Activated naive CD8-positive, alpha-beta T cell (primary cell): ENCODE data around the gene UCN.
A peak's percentile ranks its signal among the peaks of the same experiment; 100 is the strongest.
"Not testable (repeated sequence)": the region's sequence is repeated elsewhere in the genome, so short reads cannot be mapped to it uniquely, and the experiment has no call there.

Experiments
- H3K27ac Mint-ChIP-seq: one replicate; pipeline ENCODE4 v1.8.0; 2021; ENCODE audit warnings: mixed read lengths
- H3K27me3 Mint-ChIP-seq: one replicate; pipeline ENCODE4 v1.8.0; 2021; ENCODE audit warnings: mixed read lengths
- H3K36me3 Mint-ChIP-seq: one replicate; pipeline ENCODE4 v1.8.0; 2021; ENCODE audit warnings: mixed read lengths
- H3K4me1 Mint-ChIP-seq: one replicate; pipeline ENCODE4 v1.8.0; 2021; ENCODE audit warnings: low read depth, mixed read lengths
- H3K4me3 Mint-ChIP-seq: one replicate; pipeline ENCODE4 v1.8.0; 2021; ENCODE audit warnings: mild to moderate bottlenecking, mixed read lengths
- H3K9me3 Mint-ChIP-seq: one replicate; pipeline ENCODE4 v1.8.0; 2021; ENCODE audit warnings: low read depth, mixed read lengths

Gene UCN

GRCh38 chr2:27308359-27308881 is at the start of gene UCN:
TSS of gene UCN (minus strand) at chr2:27308445. CDS start at chr2:27307895, 550 bp downstream.
- no peak within 1 kb of the TSS for H3K27ac Mint-ChIP-seq
- H3K36me3 Mint-ChIP-seq, result peaks cover 11% of the 10 kb centered on the region
- H3K4me1 Mint-ChIP-seq, result peaks cover 5% of the 10 kb centered on the region
- no peaks in the 10 kb centered on the region for H3K9me3 Mint-ChIP-seq
- H3K4me3 Mint-ChIP-seq, result peak within 1 kb of the TSS; percentile 63
- peaks cover 4% of the 10 kb centered on the region for H3K27me3 Mint-ChIP-seq

- Mint-ChIP-seq H3K4me3 (peak within 1 kb of the TSS; percentile 99), H3K27ac (peak within 1 kb of the TSS; percentile 100), H3K4me1 (peaks cover 51% of the 10 kb centered on the region), H3K27me3 (no peaks in the 10 kb centered on the region), H3K36me3 (no peaks in the 10 kb centered on the region), H3K9me3 (no peaks in the 10 kb centered on the region)
Observed at GRCh38 chr2:27356382-27357181, 48.3 kb upstream of the UCN start, which contains the start of gene GTF3C2. TSS of gene GTF3C2 (minus strand) at chr2:27356764. CDS start at chr2:27343554, 13,210 bp downstream.

DNA sequence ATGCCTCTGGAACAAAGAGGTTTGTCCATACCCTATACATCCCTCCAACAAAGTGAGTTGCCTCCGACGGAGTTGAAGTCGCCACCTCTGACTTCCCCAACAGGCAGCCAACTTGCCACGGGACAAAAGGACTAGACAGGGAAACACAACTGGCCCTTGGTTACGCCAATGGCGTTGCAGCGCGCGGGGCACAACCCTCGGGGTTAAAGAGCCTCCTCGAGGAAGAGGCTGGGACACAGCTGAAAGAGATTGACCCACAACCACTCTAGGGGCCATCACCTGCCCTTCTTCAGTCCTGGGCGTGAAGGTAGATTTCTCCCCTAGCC is 47.8 kb upstream of the UCN start:
- H3K27ac Mint-ChIP-seq, result peak overlapping the region; percentile 100
- H3K27me3 Mint-ChIP-seq, result no peaks in the 10 kb centered on the region
- peak overlapping the region; percentile 99 for H3K4me3 Mint-ChIP-seq
- peaks cover 55% of the 10 kb centered on the region for H3K4me1 Mint-ChIP-seq
- H3K36me3 Mint-ChIP-seq, result no peaks in the 10 kb centered on the region
- H3K9me3 Mint-ChIP-seq, result no peaks in the 10 kb centered on the region

GRCh38 chr2:27354597-27354927 is 46.3 kb upstream of the UCN start:
- peak overlapping the region; percentile 99 for H3K4me3 Mint-ChIP-seq
- no peaks in the 10 kb centered on the region for H3K36me3 Mint-ChIP-seq
- no peak overlapping the region for H3K27ac Mint-ChIP-seq
- H3K4me1 Mint-ChIP-seq, result peaks cover 60% of the 10 kb centered on the region
- no peaks in the 10 kb centered on the region for H3K9me3 Mint-ChIP-seq
- H3K27me3 Mint-ChIP-seq, result no peaks in the 10 kb centered on the region

- H3K36me3 Mint-ChIP-seq, result peaks cover 2% of the 10 kb centered on the region
- H3K4me1 Mint-ChIP-seq, result peaks cover 62% of the 10 kb centered on the region
- H3K9me3 Mint-ChIP-seq, result no peaks in the 10 kb centered on the region
- H3K27me3 Mint-ChIP-seq, result no peaks in the 10 kb centered on the region
- H3K27ac Mint-ChIP-seq, result peak overlapping the region; percentile 34
- H3K4me3 Mint-ChIP-seq, result peak overlapping the region; percentile 40
Observed at GRCh38 chr2:27353762-27354596, 45.7 kb upstream of the UCN start.

- H3K27ac Mint-ChIP-seq, H3K27me3 Mint-ChIP-seq, H3K9me3 Mint-ChIP-seq, H3K36me3 Mint-ChIP-seq, H3K4me3 Mint-ChIP-seq: not testable (repeated sequence)
- peaks cover 59% of the 10 kb centered on the region for H3K4me1 Mint-ChIP-seq
Observed at GRCh38 chr2:27353386-27353761, 45.1 kb upstream of the UCN start.

DNA sequence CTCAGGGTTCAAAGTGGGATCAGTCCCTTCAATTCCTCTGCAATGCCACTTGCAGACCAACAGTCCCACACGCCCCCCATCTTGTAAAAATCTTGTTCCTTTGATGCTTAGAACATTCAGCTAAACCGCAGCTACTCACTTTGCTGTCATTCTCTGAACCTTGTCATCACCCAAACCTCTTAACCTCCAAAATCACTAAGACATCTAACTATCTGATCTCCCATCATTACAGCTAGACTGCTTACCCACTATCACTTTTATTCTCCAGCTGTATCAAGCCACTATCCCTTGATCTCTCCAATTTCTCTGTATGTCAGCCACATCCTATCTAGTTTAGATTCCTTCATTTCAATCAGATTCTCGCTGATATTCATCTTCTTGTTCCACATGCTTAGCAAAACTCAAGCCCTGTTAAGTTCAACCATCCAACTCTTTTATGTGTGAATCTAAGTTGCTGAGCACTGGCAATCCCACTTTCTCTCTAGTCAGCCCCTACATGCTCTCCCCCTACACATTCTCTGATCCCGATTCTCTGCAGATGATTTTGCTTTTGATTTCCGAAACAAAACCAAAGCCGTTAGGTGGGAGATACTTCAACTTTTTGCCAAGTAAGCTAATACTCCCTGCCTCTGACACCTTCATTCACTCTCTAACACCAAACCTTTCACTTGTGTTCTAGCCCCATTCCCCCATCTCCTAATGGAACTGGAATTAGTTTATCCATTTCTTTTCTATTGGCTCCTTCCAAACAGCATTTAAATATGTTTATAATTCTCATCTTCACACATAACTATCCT is 43.8 kb upstream of the UCN start:
- Mint-ChIP-seq H3K9me3 (no peaks in the 10 kb centered on the region), H3K36me3 (peaks cover 2% of the 10 kb centered on the region), H3K27me3 (no peaks in the 10 kb centered on the region), H3K4me1 (peaks cover 59% of the 10 kb centered on the region), H3K27ac (peak overlapping the region; percentile 34), H3K4me3 (peak overlapping the region; percentile 30)

- Mint-ChIP-seq H3K27me3 (no peaks in the 10 kb centered on the region), H3K36me3 (peaks cover 2% of the 10 kb centered on the region), H3K4me3 (peak overlapping the region; percentile 17), H3K4me1 (peaks cover 55% of the 10 kb centered on the region), H3K27ac (no peak overlapping the region), H3K9me3 (no peaks in the 10 kb centered on the region)
Observed at GRCh38 chr2:27350106-27350693, 42.0 kb upstream of the UCN start.

GRCh38 chr2:27347641-27348040 is 39.4 kb upstream of the UCN start:
- Mint-ChIP-seq H3K36me3 (peaks cover 2% of the 10 kb centered on the region), H3K4me3 (no peak overlapping the region), H3K4me1 (peaks cover 38% of the 10 kb centered on the region), H3K9me3 (no peaks in the 10 kb centered on the region), H3K27ac (no peak overlapping the region), H3K27me3 (no peaks in the 10 kb centered on the region)

DNA sequence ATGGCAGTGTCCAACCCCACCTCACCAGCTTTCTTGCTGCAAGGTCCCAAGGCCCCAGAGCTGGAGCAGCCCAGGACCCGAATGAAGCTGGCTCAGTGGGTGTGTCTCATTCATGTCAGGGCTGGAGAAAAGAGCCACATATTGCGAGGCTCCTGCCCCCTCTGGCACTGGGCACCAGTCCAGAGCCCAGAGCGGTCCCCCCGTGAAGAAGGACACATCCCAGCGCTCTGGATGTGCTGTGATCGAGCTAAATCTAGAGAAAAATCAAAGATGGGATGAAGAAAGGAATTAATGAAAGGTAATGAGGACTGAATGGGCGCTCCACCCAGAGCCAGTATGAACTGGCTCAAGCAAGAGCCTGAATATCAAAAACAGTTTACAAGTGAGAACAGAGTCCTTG is 27.9 kb upstream of the UCN start:
- no peak overlapping the region for H3K4me3 Mint-ChIP-seq
- no peaks in the 10 kb centered on the region for H3K27me3 Mint-ChIP-seq
- H3K9me3 Mint-ChIP-seq, result no peaks in the 10 kb centered on the region
- H3K27ac Mint-ChIP-seq, result no peak overlapping the region
- H3K4me1 Mint-ChIP-seq, result no peaks in the 10 kb centered on the region
- peaks cover 3% of the 10 kb centered on the region for H3K36me3 Mint-ChIP-seq

DNA sequence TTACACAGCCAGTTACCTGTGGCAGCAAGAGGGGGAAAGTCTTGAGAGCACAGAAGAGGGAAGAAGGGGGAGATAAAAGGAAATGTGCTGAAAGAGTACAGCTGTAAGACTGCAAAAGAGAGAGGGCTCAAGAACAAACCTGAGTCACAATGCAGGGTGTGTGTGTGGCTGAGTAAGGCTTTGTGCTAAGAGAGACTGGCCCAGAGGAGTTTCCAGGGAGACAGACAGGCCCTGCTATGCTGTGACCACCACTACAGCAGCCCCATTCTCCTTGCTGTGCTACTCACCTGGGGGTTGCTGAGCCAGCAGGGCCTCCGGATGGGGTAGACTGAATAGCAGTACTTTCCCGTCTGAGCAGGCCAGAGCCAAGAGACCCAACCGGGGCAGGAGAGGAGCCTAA is 27.1 kb upstream of the UCN start:
- Mint-ChIP-seq H3K9me3 (no peaks in the 10 kb centered on the region), H3K27me3 (no peaks in the 10 kb centered on the region), H3K4me3 (no peak overlapping the region), H3K4me1 (no peaks in the 10 kb centered on the region), H3K27ac (no peak overlapping the region), H3K36me3 (peaks cover 3% of the 10 kb centered on the region)

DNA sequence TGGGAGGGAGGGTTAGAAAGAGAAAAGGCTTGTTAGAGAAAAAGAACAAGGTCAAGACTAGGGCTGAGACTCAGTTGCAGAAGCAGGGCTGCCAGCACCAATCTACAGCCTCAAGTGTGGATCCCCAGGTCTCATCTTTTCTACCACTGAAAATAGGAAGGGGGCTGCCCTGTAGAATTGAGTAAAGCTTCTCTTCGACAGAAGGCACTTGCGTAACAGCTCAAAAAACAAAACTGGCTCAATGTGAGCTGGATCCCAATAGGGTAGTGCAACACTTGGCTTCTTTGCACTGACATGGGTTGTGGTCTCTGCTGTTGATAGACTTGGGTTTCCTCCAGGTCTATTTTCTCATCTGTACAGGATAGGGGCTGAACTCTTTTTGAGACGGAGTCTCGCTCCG is 16.5 kb upstream of the UCN start:
- Mint-ChIP-seq H3K27ac (peak overlapping the region; percentile 62), H3K4me3 (peak overlapping the region; percentile 99), H3K4me1 (peaks cover 26% of the 10 kb centered on the region), H3K27me3 (no peaks in the 10 kb centered on the region), H3K36me3 (peaks cover 8% of the 10 kb centered on the region), H3K9me3 (no peaks in the 10 kb centered on the region)

- H3K36me3 Mint-ChIP-seq, result peaks cover 8% of the 10 kb centered on the region
- no peaks in the 10 kb centered on the region for H3K27me3 Mint-ChIP-seq
- H3K4me3 Mint-ChIP-seq, result peak overlapping the region; percentile 99
- H3K4me1 Mint-ChIP-seq, result peaks cover 26% of the 10 kb centered on the region
- H3K27ac Mint-ChIP-seq, result peak overlapping the region; percentile 99
- H3K9me3 Mint-ChIP-seq, result no peaks in the 10 kb centered on the region
Observed at GRCh38 chr2:27323596-27324285, 15.5 kb upstream of the UCN start.
